ENCODE results near the gene HOXA5.

HOXA5 gene

GRCh38 chr7:27091941-27092818 is 51.3 kb downstream of the HOXA5 start:
- no peak for DNase-seq

- DNase-seq, result no peak
Measured at GRCh38 chr7:27091105-27091504, 52.4 kb downstream of the HOXA5 start.
